ENCODE measurements around the gene RALGAPA2. TPM values are rescaled to one million over a fixed set of nuclear protein-coding genes. Genes with fewer than 3 reads are reported as not detected.

RALGAPA2 gene
- total RNA-seq, 3 donors from 2014 or later, result 34.6 to 74.1 (median 46.0) TPM

DNA sequence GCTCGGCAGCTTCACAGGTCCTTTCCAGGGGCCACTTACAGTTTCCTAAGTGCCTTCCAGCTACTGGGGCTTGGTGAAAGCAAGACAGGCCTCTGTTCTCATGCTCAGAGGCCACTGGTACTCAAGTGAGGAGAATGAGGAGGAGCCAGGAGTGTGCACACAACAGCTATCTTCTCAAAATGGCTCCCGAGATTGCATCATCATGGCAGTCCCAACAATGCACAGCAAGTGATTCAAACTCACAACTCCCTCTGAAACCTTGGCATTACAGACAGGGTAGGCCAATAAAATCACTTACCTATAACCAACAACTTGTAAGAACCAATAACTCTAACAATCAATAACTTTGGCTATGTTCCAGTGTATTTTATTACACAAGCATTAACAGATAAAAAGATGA lies 77.4 kb downstream of the RALGAPA2 start:
- Histone ChIP-seq H3K9me3 (no peaks in the 10 kb centered on the region), H3K4me1 (no peaks in the 10 kb centered on the region), H3K27me3 (no peaks in the 10 kb centered on the region), H3K36me3 (no peaks in the 10 kb centered on the region), H3K4me3 (no peak overlapping the region), H3K27ac (no peak overlapping the region)
- no peak for DNase-seq (ENCODE audit: low spot score in 2 of 2)
- intact Hi-C loops (cut with DNase I; ENCODE audit: low total_unique reads), result no loop called here
- TF ChIP-seq, protein P1, sequence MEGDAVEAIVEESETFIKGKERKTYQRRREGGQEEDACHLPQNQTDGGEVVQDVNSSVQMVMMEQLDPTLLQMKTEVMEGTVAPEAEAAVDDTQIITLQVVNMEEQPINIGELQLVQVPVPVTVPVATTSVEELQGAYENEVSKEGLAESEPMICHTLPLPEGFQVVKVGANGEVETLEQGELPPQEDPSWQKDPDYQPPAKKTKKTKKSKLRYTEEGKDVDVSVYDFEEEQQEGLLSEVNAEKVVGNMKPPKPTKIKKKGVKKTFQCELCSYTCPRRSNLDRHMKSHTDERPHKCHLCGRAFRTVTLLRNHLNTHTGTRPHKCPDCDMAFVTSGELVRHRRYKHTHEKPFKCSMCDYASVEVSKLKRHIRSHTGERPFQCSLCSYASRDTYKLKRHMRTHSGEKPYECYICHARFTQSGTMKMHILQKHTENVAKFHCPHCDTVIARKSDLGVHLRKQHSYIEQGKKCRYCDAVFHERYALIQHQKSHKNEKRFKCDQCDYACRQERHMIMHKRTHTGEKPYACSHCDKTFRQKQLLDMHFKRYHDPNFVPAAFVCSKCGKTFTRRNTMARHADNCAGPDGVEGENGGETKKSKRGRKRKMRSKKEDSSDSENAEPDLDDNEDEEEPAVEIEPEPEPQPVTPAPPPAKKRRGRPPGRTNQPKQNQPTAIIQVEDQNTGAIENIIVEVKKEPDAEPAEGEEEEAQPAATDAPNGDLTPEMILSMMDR (IDR thresholded peaks at IDR 0.05), result no peak
- no peak for TF ChIP-seq POLR2A (IDR thresholded peaks at IDR 0.05)
- TF ChIP-seq POLR2AphosphoS5 (IDR thresholded peaks at IDR 0.05), result no peak

DNA sequence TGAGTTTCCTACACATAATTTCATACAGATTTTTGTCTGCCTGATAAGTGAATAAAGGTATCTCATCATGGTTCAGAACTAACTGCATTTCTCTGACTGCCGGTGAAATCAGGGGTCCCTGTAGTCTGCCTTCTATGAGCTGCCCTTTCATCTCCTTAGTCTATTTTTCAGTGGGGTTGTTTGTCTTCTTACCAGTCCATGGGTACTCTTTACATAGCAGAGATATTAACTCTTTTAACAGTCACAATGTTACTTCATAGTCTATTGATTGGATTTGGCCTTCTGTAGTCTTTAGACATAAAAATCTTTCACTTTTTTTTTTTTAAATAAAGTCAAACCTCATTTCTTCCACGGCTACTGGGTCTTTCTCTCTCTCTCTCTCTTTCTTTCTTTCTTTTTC lies 79.8 kb downstream of the RALGAPA2 start:
- TF ChIP-seq POLR2AphosphoS5 (IDR thresholded peaks at IDR 0.05) (no peak), POLR2A (IDR thresholded peaks at IDR 0.05) (no peak)
- TF ChIP-seq, protein P1 (IDR thresholded peaks at IDR 0.05), result no peak
- no peak for DNase-seq (ENCODE audit: low spot score in 2 of 2)
- Histone ChIP-seq H3K36me3 (peaks cover 9% of the 10 kb centered on the region), H3K27ac (no peak overlapping the region), H3K27me3 (no peaks in the 10 kb centered on the region), H3K4me1 (no peaks in the 10 kb centered on the region), H3K4me3 (no peak overlapping the region), H3K9me3 (no peaks in the 10 kb centered on the region)
- intact Hi-C loops (cut with DNase I; ENCODE audit: low total_unique reads), result no loop called here

DNA sequence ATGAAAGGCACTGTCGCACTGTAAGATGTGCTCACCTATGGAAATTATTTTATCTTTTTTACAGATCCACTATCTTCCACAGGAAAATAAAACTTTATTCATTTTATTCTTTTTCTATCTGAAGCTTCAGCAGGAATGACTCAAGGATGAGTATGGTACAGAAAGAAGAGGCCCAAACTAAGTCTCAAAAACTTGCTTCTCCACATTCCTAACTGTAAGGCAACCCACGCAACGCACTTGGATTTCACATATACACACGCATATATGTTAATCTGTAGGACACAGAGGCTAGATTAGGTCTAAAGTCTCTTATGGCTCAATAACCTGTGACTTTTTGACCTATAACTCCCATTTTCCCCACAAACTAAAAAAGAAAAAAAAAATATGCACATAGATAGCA lies 81.9 kb downstream of the RALGAPA2 start:
- intact Hi-C loops (cut with DNase I; ENCODE audit: low total_unique reads), result no loop called here
- Histone ChIP-seq H3K36me3 (peaks cover 10% of the 10 kb centered on the region), H3K4me1 (no peaks in the 10 kb centered on the region), H3K9me3 (no peaks in the 10 kb centered on the region), H3K4me3 (no peak overlapping the region), H3K27me3 (no peaks in the 10 kb centered on the region), H3K27ac (no peak overlapping the region)
- TF ChIP-seq, protein P1 (IDR thresholded peaks at IDR 0.05), result no peak
- no peak for TF ChIP-seq POLR2A (IDR thresholded peaks at IDR 0.05)
- no peak for TF ChIP-seq POLR2AphosphoS5 (IDR thresholded peaks at IDR 0.05)
- no peak for DNase-seq (ENCODE audit: low spot score in 2 of 2)

DNA sequence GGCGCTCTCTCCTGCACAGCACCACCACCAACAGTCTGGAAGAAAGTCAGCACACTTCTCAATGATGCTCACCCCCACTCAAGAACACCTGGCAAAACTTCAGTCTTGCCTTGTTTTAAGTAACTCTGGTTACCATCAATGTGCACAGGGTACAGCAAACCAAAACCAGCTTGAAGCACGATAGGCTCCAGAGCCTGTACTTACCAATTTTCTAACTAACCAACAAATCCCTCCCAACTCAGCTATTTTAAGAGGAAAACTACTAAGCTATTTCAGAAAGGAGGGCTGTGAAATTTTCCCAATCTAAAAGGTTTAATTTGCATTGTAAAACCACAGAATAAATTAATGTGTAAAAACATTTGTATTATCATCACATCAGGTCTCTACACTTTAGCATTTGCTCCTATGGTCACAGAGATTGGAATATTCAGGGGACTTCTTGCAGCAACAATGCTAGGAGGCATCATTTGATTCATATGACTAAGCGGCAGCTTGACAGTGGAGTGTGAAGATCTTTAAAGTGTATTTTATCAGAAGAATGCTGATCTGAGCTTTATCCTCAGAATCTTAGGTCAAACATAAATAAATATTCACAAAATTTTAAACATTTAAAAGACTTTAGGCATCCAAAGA lies 82.8 kb downstream of the RALGAPA2 start:
- no peak for TF ChIP-seq POLR2AphosphoS5 (IDR thresholded peaks at IDR 0.05)
- TF ChIP-seq, protein P1 (IDR thresholded peaks at IDR 0.05), result no peak
- no peak for TF ChIP-seq POLR2A (IDR thresholded peaks at IDR 0.05)
- H3K36me3 ChIP-seq, result peaks cover 10% of the 10 kb centered on the region

DNA sequence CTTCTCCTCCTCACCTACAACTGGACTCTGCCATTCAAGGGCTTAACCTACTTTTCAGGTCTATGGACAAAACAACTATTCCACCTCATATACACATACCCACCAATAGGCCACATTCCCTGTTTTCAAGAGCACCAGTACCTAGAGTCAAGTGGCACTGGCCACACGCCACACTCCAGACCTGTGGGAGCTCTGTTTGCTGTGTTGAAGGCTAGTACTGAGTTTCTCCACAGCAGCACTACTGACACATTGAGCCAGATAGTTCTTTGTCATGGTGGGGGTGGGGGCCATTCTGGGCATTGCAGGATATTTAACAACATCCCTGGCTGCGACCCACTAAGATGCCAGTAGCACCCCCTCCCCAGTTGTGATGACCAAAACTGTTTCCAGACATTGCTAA lies 84.1 kb downstream of the RALGAPA2 start:
- no peaks in the 10 kb centered on the region for H3K9me3 ChIP-seq
- no peak for DNase-seq (ENCODE audit: low spot score in 2 of 2)
- peaks cover 10% of the 10 kb centered on the region for H3K36me3 ChIP-seq
- H3K4me3 ChIP-seq, result no peak overlapping the region
- H3K27ac ChIP-seq, result no peak overlapping the region
- H3K27me3 ChIP-seq, result no peaks in the 10 kb centered on the region
- intact Hi-C loops (cut with DNase I; ENCODE audit: low total_unique reads), result no loop called here
- no peak for TF ChIP-seq POLR2A (IDR thresholded peaks at IDR 0.05)
- TF ChIP-seq, protein P1 (IDR thresholded peaks at IDR 0.05), result no peak
- no peak for TF ChIP-seq POLR2AphosphoS5 (IDR thresholded peaks at IDR 0.05)
- H3K4me1 ChIP-seq, result no peaks in the 10 kb centered on the region

More for the DNA sequence above, 82.8 kb downstream of the RALGAPA2 start:
- Histone ChIP-seq H3K27me3 (no peaks in the 10 kb centered on the region), H3K4me3 (no peak overlapping the region), H3K4me1 (no peaks in the 10 kb centered on the region), H3K27ac (no peak overlapping the region), H3K9me3 (no peaks in the 10 kb centered on the region)
- intact Hi-C loops (cut with DNase I; ENCODE audit: low total_unique reads), result no loop called here
- DNase-seq (ENCODE audit: low spot score in 2 of 2), result no peak

All from breast epithelium (tissue), 4 donors.